Upper lobe of left lung (tissue), 4 donors: ENCODE data around the gene TGIF1.

Experiments
- POLR2A ChIP-seq, 4 donors: fragments of 450-650 bp; IDR thresholded peaks; one replicate each; pipeline ENCODE4 v1.5.1; 2016 to 2017; ENCODE audit warnings: antibody characterized with exemption in 4 of 4, mild to moderate bottlenecking in 2 of 4
- TF ChIP-seq, protein P1 (sequence below), 6 experiments: fragments of 450-650 bp in 4 of 6; fragments of 200-600 bp in 2 of 6; sonication (generic) in 2 of 6; IDR thresholded peaks; one replicate each; pipeline ENCODE4 v1.5.1; 2016 to 2019; ENCODE audit warnings: antibody characterized with exemption in 6 of 6

DNA sequence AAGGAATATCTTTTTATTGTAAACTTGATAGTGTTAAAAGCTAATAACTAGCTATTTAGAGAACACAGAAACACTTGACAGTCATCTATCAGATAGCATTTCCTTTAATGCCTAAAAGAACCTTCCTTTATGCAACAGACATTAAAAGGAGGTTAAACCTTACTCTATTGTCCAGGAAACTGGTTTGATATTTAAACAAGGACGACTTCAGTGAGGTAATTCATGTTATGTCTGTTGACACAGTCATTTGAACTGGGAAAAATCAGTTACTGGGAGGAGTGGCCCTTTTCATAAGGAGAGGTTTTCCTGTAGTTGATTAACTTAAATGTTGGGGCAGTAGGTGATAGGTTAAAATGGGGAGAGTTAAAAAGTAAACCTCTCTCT lies 6.7 kb downstream of the TGIF1 start:
- TF ChIP-seq, protein P1, sequence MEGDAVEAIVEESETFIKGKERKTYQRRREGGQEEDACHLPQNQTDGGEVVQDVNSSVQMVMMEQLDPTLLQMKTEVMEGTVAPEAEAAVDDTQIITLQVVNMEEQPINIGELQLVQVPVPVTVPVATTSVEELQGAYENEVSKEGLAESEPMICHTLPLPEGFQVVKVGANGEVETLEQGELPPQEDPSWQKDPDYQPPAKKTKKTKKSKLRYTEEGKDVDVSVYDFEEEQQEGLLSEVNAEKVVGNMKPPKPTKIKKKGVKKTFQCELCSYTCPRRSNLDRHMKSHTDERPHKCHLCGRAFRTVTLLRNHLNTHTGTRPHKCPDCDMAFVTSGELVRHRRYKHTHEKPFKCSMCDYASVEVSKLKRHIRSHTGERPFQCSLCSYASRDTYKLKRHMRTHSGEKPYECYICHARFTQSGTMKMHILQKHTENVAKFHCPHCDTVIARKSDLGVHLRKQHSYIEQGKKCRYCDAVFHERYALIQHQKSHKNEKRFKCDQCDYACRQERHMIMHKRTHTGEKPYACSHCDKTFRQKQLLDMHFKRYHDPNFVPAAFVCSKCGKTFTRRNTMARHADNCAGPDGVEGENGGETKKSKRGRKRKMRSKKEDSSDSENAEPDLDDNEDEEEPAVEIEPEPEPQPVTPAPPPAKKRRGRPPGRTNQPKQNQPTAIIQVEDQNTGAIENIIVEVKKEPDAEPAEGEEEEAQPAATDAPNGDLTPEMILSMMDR (IDR thresholded peaks at IDR 0.05): no peak
- no peak for TF ChIP-seq POLR2A (IDR thresholded peaks at IDR 0.05)
